GM12878 (cell line): ENCODE results near the gene TRABD. TPM values are rescaled to one million over a fixed set of nuclear protein-coding genes. Genes with fewer than 3 reads are reported as not detected.

Experiments
- E2F4 ChIP-seq: IDR thresholded peaks from 2 replicates; pipeline ENCODE4 v1.6.1; 2012; ENCODE audit warnings: low read depth, low read length, improper control_type of control experiment
- HDGF ChIP-seq: fragments of 450-650 bp; IDR thresholded peaks from 2 replicates; pipeline ENCODE4 v1.6.1; 2016; ENCODE audit warnings: antibody characterized with exemption
- PBX3 ChIP-seq: IDR thresholded peaks from 2 replicates; pipeline ENCODE4 v1.6.1; 2011; ENCODE audit warnings: mild to moderate bottlenecking, low read depth, low read length, moderate library complexity; ENCODE audit not compliant: insufficient replicate concordance
- RBBP5 ChIP-seq: fragments of 200-600 bp; sonication (generic); conservative IDR thresholded peaks from 2 replicates; pipeline ENCODE4 v1.6.1; 2016
- ZBTB11 ChIP-seq: fragments of 450-650 bp; formaldehyde crosslinking; IDR thresholded peaks from 2 replicates; pipeline ENCODE4 v1.5.0; 2022; ENCODE audit warnings: mild to moderate bottlenecking, missing genetic modification characterization
- ZBTB33 ChIP-seq: fragments of 450-650 bp; IDR thresholded peaks from 2 replicates; pipeline ENCODE4 v1.6.1; 2017; ENCODE audit warnings: mild to moderate bottlenecking
- polyA plus RNA-seq, 11 experiments: library from polyadenylated mRNA; depleted of rRNA in 4 of 11; unstranded in 6 of 11; stranded (reverse) in 5 of 11; fragments of >200 nt; fragmentation: Nextera tagmentation in 4 of 11; fragmentation: Illumina TruSeq in 1 of 11; extraction: Ambion mirVana in 4 of 11; extraction: Trizol in 1 of 11; gene quantifications; 1 replicate in 1 of 11; 2 replicates in 10 of 11; pipeline versions ENCODE4 v1.2.1 to v1.2.3, GENCODE V29; 2011 to 2016; ENCODE audit warnings: inconsistent platforms in 2 of 11, missing spikeins in 2 of 11, low read depth in 1 of 11
- total RNA-seq, 4 experiments: library from RNA; depleted of rRNA in 3 of 4; stranded (reverse); fragments of >200 nt in 3 of 4; fragmentation: Illumina TruSeq in 1 of 4; extraction: Trizol in 1 of 4; gene quantifications; 2 replicates each; pipeline versions ENCODE4 v1.2.1 to v1.2.3, GENCODE V29; 2013 to 2021

TRABD gene
- total and polyA plus RNA-seq, 10 of the 15 experiments (the other 5 are each of a cell fraction or from before 2014, with no cell fraction given), result 0.43 to 116 (median 58.1) TPM

- TF ChIP-seq ZBTB11 (CRISPR knock-in tag), result no peak
- no peak for TF ChIP-seq HDGF
- TF ChIP-seq PBX3, result no peak
- TF ChIP-seq ZBTB33, result no peak
- TF ChIP-seq E2F4, result no peak
- TF ChIP-seq RBBP5, result no peak
Measured at GRCh38 chr22:50150161-50151129, 35.3 kb upstream of the TRABD start (continued).
